Naive thymus-derived CD8-positive, alpha-beta T cell (primary cell): ENCODE measurements around the gene RAD18. TPM values are rescaled to one million over a fixed set of nuclear protein-coding genes. Genes with fewer than 3 reads are reported as not detected.

Experiments
- ATAC-seq, 2 donors: fragments of 150-1000 bp; cut with Tn5 transposase in 1 of 2; sonication (Bioruptor Pico), chemical (Tn5 transposase) in 1 of 2; 1 replicate in 1 of 2; 2 replicates in 1 of 2; pipeline ENCODE4 v1.10.0; 2021; ENCODE audit warnings: mild to moderate bottlenecking in 2 of 2, moderate library complexity in 2 of 2
- POLR2A ChIA-PET: fragments of 350-600 bp; sonication (Branson Sonifier 250); formaldehyde crosslinking; loops from one replicate; lab custom pipeline; 2021; ENCODE audit warnings: antibody characterized with exemption; lab: Charles Lee
- DNase-seq, 10 donors: peaks; one replicate each; pipeline versions ENCODE4 v3.0.0 to v3.0.0-alpha.2; 2020 to 2022
- H3K27ac Mint-ChIP-seq, 10 donors: one replicate each; pipeline ENCODE4 v1.8.0; 2020 to 2022; ENCODE audit warnings: mild to moderate bottlenecking in 10 of 10, mixed read lengths in 10 of 10, moderate library complexity in 4 of 10, inconsistent platforms in 1 of 10
- H3K27me3 Mint-ChIP-seq, 5 donors: one replicate each; pipeline ENCODE4 v1.8.0; 2021 to 2022; ENCODE audit warnings: mixed read lengths in 5 of 5
- H3K36me3 Mint-ChIP-seq, 3 donors: one replicate each; pipeline ENCODE4 v1.8.0; 2020 to 2022; ENCODE audit warnings: mixed read lengths in 3 of 3, mild to moderate bottlenecking in 2 of 3, inconsistent platforms in 1 of 3
- H3K4me1 Mint-ChIP-seq, 4 donors: one replicate each; pipeline ENCODE4 v1.8.0; 2021 to 2022; ENCODE audit warnings: mixed read lengths in 4 of 4
- H3K4me3 Mint-ChIP-seq, 10 donors: one replicate each; pipeline ENCODE4 v1.8.0; 2020 to 2022; ENCODE audit warnings: mild to moderate bottlenecking in 10 of 10, mixed read lengths in 10 of 10, moderate library complexity in 6 of 10, inconsistent platforms in 1 of 10
- H3K9me3 Mint-ChIP-seq, 9 donors: one replicate each; pipeline ENCODE4 v1.8.0; 2020 to 2022; ENCODE audit warnings: mixed read lengths in 9 of 9, mild to moderate bottlenecking in 3 of 9, inconsistent platforms in 1 of 9, moderate library complexity in 1 of 9
- polyA plus RNA-seq, 3 donors: library from polyadenylated mRNA; unstranded; fragments of 300-500 nt; fragmentation: Illumina TruSeq; gene quantifications; one replicate each; pipeline ENCODE4 v1.2.3, GENCODE V29; 2021
- total RNA-seq, 8 experiments: library from RNA in 2 of 8; stranded (reverse) in 2 of 8; gene quantifications; one replicate each; pipeline ENCODE4 v1.2.3 and lab custom pipeline; 2021 to 2026

The RAD18 gene
- total and polyA plus RNA-seq, 5 experiments from 2014 or later: 7.8 to 18.0 (median 14.6) TPM

DNA sequence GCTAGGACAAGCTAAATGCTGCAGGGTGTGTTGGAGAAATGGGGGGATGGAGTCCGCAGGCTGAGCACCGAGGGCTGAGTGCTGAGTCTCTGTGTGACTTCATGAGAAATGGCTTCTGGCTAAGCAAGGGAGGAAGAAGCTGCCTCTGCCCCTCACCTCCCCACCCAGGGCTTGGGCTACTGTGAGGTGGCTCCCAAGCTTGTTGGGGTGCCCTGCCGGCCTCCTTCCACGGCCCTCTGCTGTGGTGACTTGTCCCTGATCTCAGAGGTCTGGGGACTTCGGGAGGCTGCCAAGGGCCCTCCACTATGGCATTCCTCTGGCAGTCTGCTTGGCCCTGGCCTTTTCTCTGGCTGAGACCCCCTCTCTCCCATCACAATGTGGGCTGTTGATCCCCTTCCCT is 30.1 kb upstream of the RAD18 start:
- Mint-ChIP-seq H3K27me3 (peaks cover 0 to 3% (median 0%) of the 10 kb centered on the region in 5 donors), H3K9me3 (no peaks in the 10 kb centered on the region), H3K36me3 (no peaks in the 10 kb centered on the region), H3K27ac (no peak overlapping the region), H3K4me3 (no peak overlapping the region), H3K4me1 (no peaks in the 10 kb centered on the region)
- DNase-seq: no peak
- no peak for ATAC-seq
- POLR2A ChIA-PET: no interaction called here

DNA sequence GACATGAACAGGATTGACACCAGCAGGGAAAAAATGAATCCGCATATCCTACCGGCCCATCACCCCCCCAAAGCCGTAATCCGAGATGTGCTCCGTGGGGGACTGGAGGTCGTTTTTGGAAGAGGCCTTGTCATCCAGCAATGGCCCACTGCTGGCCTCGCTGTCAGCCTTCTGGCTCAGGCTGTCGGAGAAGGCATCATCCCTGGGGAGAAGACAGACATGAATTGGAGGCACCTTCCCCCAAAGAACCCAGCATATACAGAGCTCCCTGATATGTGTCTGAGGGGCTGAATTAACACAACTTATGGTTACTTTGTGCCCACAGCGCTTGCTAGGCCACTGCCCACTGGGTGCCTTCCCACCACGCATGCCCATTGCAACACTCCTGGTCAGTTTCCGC is 29.6 kb upstream of the RAD18 start:
- DNase-seq: no peak
- H3K4me1 Mint-ChIP-seq: peaks cover 0 to 4% (median 3%) of the 10 kb centered on the region in 4 donors
- POLR2A ChIA-PET: no interaction called here
- H3K36me3 Mint-ChIP-seq: no peaks in the 10 kb centered on the region
- no peak overlapping the region for H3K27ac Mint-ChIP-seq
- H3K9me3 Mint-ChIP-seq: no peaks in the 10 kb centered on the region
- no peak overlapping the region for H3K4me3 Mint-ChIP-seq
- H3K27me3 Mint-ChIP-seq: peaks cover 0 to 1% (median 0%) of the 10 kb centered on the region in 5 donors
- no peak for ATAC-seq

DNA sequence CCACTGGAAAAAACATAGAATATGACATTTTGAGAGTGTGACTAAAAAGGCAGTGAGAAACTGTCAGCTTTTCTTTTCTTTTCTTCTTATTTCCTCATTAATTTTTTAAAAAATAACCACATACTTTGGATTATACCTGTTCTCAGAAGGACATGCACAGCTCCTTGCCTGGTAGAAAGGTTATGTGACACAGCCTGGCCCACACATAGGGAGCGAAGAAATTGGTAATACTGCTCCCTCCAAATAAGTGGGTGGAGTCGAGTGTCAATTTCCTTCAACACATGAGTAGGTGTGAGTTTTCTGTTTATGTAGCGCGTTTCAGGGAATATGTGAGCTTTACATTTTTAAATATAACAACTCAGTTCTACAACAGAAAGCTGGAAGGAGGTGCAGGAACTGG is 28.9 kb upstream of the RAD18 start:
- Mint-ChIP-seq H3K27me3 (no peaks in the 10 kb centered on the region), H3K4me1 (peaks cover 0 to 6% (median 4%) of the 10 kb centered on the region in 4 donors), H3K9me3 (no peaks in the 10 kb centered on the region), H3K36me3 (no peaks in the 10 kb centered on the region), H3K4me3 (no peak overlapping the region), H3K27ac (no peak overlapping the region)
- no peak for ATAC-seq
- no peak for DNase-seq
- POLR2A ChIA-PET: no interaction called here

DNA sequence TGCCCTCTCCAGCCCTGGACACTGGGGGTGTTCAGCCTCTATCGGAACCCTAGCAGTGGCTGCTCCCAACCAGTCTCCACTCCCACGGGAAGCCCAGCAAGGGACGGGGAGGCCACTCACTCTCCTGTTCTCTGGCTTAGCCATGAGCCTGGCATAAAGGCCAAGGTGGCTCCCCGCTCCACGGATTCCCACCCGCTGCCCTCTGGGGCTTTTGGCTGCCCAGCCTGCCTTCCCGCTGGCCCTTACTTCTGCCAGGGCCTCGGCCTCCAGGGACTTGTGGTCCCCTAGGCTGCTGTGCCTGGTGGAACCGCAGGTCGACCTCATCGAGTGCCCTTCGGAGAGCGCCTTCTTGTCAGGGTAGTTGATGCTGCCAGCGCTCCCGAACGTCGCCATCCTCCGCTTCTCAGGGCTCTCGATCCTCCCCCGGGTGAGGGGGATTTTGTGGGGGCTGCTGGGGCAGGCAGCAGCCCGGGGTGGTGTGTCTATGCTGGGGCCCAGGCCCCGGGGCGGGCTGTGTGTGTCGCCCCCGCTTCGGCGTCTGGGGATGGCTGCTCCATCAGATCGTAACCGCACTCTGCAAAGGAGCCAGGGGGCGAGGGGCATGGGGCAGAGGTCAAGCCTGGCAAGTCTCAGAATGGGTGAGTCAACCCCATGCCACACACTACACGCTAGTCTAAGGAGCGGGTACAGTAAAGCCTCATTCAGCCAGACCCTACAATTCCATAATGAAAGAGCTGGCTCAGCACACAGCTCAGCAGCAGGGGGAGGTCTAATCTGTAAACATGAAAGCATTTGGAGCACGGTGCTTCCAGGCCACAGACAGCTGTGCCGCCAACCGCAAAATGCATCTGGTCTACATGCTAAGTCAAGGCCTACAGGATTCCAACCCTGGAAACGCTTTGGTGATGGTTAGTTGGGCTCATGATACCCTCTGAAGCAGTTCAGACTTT is 27.3 kb upstream of the RAD18 start:
- H3K27me3 Mint-ChIP-seq: peaks cover 0 to 2% (median 0%) of the 10 kb centered on the region in 5 donors

DNA sequence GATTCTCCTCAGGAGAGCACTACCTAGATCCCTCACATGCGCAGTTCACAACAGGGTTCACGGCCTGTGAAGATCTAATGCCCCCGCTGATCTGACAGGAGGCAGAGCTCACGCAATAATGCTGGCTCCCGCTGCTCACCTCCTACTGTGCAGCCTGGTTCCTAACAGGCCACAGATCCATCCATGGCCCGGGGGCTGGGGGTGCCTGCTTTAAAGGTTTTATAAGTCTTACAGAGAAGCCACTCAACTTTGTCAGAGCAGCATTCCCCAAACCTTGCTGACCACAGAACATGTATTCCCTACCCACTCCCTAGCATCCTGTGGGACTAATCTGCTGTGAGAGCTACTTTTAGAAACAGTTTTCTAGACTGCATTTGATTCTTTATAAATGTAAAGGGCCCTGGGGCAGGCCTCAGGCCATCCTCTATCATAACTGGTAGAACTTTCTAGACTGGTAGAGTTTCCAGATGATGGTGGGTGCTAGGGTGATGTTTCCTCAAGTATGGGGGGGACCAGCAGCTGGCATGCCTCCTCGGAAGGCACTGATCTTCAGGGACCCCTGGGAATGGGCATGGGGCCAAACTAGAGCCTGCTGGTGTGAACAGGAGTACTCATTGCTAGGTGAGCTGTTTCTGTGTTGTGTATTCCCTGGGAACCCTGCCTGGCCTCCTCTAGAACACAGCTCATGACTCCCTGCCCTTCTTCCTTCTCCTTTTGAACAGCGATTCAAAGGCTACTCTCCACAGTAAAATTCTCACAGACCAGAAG is 25.7 kb upstream of the RAD18 start:
- H3K27ac Mint-ChIP-seq: no peak overlapping the region
- no peak overlapping the region for H3K4me3 Mint-ChIP-seq
- POLR2A ChIA-PET: no interaction called here
- DNase-seq (no peak), ATAC-seq (no peak)
- peaks cover 0 to 6% (median 4%) of the 10 kb centered on the region in 4 donors for H3K4me1 Mint-ChIP-seq
- no peaks in the 10 kb centered on the region for H3K9me3 Mint-ChIP-seq
- no peaks in the 10 kb centered on the region for H3K36me3 Mint-ChIP-seq
- peaks cover 0 to 2% (median 0%) of the 10 kb centered on the region in 5 donors for H3K27me3 Mint-ChIP-seq

More for the DNA sequence above, 27.3 kb upstream of the RAD18 start:
- ATAC-seq (no peak), DNase-seq (no peak)
- POLR2A ChIA-PET: no interaction called here
- no peak overlapping the region for H3K4me3 Mint-ChIP-seq
- H3K4me1 Mint-ChIP-seq: peaks cover 0 to 6% (median 4%) of the 10 kb centered on the region in 4 donors
- H3K36me3 Mint-ChIP-seq: no peaks in the 10 kb centered on the region
- H3K9me3 Mint-ChIP-seq: no peaks in the 10 kb centered on the region
- no peak overlapping the region for H3K27ac Mint-ChIP-seq

DNA sequence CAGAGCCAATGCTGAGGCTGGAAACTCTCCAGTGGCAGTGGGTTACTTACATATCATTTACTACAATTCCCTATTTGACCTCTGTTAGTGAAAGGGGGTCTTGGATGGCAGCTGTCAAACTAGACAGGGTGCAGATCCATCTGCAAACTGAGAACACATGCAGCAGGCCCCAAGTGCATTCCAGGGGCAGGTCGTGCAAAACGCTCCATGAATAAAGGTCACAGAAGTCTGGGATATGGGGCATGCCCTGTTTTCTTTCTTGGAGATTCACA is 25.0 kb upstream of the RAD18 start:
- no peaks in the 10 kb centered on the region for H3K9me3 Mint-ChIP-seq
- H3K27me3 Mint-ChIP-seq: peaks cover 0 to 2% (median 0%) of the 10 kb centered on the region in 5 donors
- no peak overlapping the region for H3K4me3 Mint-ChIP-seq
- H3K4me1 Mint-ChIP-seq: peaks cover 0 to 6% (median 4%) of the 10 kb centered on the region in 4 donors
- H3K27ac Mint-ChIP-seq: peak overlapping the region in 1 of 10 donors; percentile 24
- POLR2A ChIA-PET: interaction anchor here (0.7 kb wide), 1 partner anchor 17 kb away, joined by 3 read pairs; no protein-coding TSS in a partner anchor
- no peaks in the 10 kb centered on the region for H3K36me3 Mint-ChIP-seq
- ATAC-seq (no peak), DNase-seq (no peak)

DNA sequence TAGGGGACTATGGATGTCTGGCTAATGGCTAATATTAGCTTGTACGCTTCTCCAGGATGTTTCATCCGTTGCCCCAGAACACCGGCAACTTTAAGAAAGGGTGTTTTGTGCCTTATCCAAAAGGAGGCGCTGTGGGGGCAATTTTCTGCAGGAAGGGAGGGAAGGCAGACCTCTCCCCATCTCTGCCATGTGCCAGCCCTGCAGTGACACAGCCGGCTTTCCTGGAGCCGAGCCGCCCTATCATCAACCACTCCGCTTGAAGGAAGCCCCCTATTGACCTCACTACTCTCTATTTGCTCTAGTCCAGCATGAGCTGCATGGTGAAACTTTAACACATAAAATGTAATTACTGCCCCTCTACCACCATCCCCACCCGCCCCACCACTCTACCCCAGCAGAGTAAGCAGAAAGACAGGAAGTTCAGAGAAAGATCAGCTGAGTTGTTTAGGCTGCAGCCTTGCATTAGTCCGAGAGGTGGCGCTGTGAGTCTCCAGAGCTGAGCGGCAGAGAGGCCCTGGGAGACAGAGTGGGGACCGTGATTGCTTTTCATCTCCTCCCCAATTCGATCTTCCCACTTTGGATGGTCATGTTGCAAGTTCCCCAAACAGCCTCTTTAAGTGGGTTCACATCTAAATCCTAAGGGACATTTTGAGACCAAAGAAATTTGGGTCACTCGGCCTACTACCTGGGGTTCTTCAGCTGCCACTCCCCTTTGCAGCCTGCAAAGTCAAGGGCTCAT is 24.5 kb upstream of the RAD18 start:
- peak; percentile 85 to 90 for ATAC-seq
- POLR2A ChIA-PET: interaction anchor here (0.7 kb wide), 1 partner anchor 16 kb away, joined by 3 read pairs; no protein-coding TSS in a partner anchor
- Mint-ChIP-seq H3K27ac (peak overlapping the region in 2 of 10 donors; percentile 24 to 48), H3K9me3 (no peaks in the 10 kb centered on the region), H3K4me1 (peaks cover 0 to 6% (median 4%) of the 10 kb centered on the region in 4 donors), H3K27me3 (peaks cover 0 to 2% (median 0%) of the 10 kb centered on the region in 5 donors), H3K36me3 (no peaks in the 10 kb centered on the region), H3K4me3 (peak overlapping the region in 8 of 10 donors; percentile 22 to 65 (median 53))
- DNase-seq: peak; percentile 20 to 70 (median 39)

DNA sequence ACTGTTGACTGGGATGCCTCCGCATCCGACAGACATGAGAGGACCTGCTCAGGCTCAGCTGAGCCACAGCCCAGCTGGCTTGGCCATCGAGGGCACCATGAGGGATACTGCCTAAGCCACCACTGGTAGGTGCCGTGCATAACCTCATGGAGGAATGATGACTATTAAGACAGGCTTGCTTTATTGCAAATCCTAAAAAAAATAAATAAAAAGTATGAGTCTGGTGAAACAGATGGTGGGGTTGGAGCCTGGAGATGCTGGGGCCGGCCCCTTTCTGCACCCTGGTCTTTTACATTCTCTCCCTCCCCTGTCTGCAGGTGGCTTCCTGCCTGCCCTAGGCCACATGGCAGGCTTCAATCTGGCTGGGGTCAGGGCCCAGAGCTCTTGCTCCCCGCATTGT is 24.0 kb upstream of the RAD18 start:
- H3K9me3 Mint-ChIP-seq: no peaks in the 10 kb centered on the region
- H3K4me1 Mint-ChIP-seq: peaks cover 0 to 6% (median 4%) of the 10 kb centered on the region in 4 donors
- POLR2A ChIA-PET: no interaction called here
- H3K4me3 Mint-ChIP-seq: no peak overlapping the region
- no peak overlapping the region for H3K27ac Mint-ChIP-seq
- no peak for ATAC-seq
- peaks cover 0 to 2% (median 0%) of the 10 kb centered on the region in 5 donors for H3K27me3 Mint-ChIP-seq
- no peak for DNase-seq
- no peaks in the 10 kb centered on the region for H3K36me3 Mint-ChIP-seq

DNA sequence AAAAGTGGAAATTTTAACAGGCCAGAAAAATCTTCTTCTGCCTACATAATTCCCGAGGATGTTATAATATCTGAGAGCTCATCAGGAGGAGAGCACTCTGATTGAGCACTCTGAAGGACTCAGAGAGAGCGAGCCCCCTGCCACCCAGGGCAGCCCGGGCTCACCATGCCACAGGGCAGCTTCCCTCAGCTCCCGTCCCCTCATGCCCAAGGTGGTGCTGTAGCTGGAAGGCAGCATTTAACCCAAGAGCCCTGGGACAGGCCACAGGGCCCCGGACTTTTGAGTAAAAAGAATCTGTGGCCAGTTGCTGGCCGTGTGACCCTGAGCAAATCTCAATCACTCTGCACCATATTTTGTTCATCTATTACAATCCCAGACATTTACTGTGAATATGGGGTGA is 23.5 kb upstream of the RAD18 start:
- Mint-ChIP-seq H3K27me3 (peaks cover 0 to 2% (median 0%) of the 10 kb centered on the region in 5 donors), H3K27ac (no peak overlapping the region), H3K36me3 (no peaks in the 10 kb centered on the region), H3K9me3 (no peaks in the 10 kb centered on the region), H3K4me1 (peaks cover 0 to 6% (median 4%) of the 10 kb centered on the region in 4 donors), H3K4me3 (no peak overlapping the region)
- no peak for ATAC-seq
- POLR2A ChIA-PET: no interaction called here
- no peak for DNase-seq

DNA sequence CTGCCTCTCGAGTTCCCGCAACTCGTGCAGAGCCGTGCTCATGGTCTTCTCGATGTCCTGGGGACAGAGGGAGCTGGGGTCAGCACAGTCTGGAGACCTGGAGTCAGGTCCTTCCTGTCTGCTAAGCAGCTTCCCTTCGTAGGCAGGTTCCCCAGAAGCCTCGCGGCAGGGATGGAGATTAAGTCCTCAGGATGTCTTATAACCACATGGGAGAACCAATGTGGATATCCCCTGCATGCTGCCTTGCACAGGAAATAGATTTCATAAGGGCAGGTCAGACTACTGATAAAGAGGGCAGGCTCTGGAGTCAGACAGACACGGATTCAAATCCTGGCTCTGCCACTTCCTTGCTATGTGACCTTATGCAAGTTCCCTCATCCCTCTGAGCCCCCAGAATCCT is 22.6 kb upstream of the RAD18 start:
- Mint-ChIP-seq H3K4me3 (no peak overlapping the region), H3K36me3 (no peaks in the 10 kb centered on the region), H3K4me1 (peaks cover 0 to 6% (median 4%) of the 10 kb centered on the region in 4 donors), H3K9me3 (no peaks in the 10 kb centered on the region), H3K27me3 (peaks cover 0 to 3% (median 0%) of the 10 kb centered on the region in 5 donors), H3K27ac (no peak overlapping the region)
- DNase-seq: no peak
- POLR2A ChIA-PET: no interaction called here
- no peak for ATAC-seq

DNA sequence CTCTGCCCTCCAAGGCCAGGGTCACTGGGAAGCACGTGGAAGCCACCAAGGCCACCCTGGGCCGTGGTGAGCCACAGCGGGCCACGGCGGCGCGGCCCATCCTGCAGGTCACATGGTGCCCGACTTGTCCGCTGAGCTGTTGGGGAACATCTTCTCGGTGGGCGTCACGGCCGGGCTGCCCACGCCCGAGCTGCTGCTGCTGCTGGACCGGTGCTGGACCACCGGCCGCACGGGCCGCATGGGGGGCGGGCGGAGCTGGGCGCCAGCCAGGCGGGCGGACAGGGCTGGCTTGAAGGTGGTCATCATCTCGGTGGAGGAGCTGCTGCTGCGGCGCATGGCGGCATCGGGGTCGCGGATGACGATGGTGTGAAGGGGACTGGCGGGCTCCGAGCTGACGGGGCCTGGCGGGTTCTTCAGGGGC is 22.1 kb upstream of the RAD18 start:
- POLR2A ChIA-PET: no interaction called here
- DNase-seq (no peak), ATAC-seq (no peak)
- Mint-ChIP-seq H3K27ac (no peak overlapping the region), H3K4me3 (no peak overlapping the region), H3K4me1 (peaks cover 0 to 6% (median 4%) of the 10 kb centered on the region in 4 donors), H3K36me3 (no peaks in the 10 kb centered on the region), H3K9me3 (no peaks in the 10 kb centered on the region), H3K27me3 (peaks cover 0 to 6% (median 4%) of the 10 kb centered on the region in 5 donors)

DNA sequence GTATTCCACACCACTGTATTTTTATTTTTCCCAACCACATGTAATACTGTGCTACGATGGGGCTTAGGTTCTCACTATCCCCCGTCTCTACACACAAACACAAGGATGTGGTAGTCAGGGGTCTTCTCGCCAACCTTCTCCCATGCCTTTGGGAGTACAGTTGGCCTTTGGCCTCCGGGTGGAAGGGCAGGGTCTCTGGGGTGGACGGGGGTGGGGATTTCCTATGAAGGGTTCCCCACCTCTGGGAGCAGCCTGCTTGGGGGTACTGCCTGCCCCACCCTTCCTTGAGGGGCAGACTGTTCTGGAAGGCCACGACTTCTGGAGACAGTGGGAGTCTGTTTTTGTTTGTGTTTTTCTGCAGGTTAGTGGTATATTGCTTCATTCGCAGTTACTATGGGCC is 21.3 kb upstream of the RAD18 start:
- DNase-seq (no peak), ATAC-seq (no peak)
- peaks cover 0 to 11% (median 10%) of the 10 kb centered on the region in 5 donors for H3K27me3 Mint-ChIP-seq
- H3K4me1 Mint-ChIP-seq: peaks cover 0 to 6% (median 4%) of the 10 kb centered on the region in 4 donors
- no peaks in the 10 kb centered on the region for H3K36me3 Mint-ChIP-seq
- H3K27ac Mint-ChIP-seq: no peak overlapping the region
- no peak overlapping the region for H3K4me3 Mint-ChIP-seq
- POLR2A ChIA-PET: no interaction called here
- H3K9me3 Mint-ChIP-seq: peaks cover 0 to 7% (median 2%) of the 10 kb centered on the region in 9 donors
